Measurements from ENCODE around the gene SPAG4.

DNA sequence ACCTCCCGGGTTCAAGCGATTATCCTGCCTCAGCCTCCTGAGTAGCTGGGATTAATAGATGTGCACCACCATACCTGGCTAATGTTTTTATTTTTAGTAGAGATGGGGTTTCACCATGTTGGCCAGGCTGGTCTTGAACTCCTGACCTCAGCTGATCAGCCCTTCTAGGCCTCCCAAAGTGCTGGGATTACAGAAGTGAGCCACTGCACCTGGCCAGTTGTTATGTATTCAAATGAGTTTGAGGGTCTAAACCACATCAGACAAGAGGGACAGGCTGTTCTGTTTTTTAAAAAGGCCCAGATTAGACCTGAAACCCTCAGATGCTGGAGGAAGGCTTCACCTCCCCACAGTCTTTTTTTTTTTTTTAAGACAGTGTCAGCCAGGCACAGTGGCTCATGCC lies 4.1 kb upstream of the SPAG4 start:
- TF ChIP-seq, protein P1, sequence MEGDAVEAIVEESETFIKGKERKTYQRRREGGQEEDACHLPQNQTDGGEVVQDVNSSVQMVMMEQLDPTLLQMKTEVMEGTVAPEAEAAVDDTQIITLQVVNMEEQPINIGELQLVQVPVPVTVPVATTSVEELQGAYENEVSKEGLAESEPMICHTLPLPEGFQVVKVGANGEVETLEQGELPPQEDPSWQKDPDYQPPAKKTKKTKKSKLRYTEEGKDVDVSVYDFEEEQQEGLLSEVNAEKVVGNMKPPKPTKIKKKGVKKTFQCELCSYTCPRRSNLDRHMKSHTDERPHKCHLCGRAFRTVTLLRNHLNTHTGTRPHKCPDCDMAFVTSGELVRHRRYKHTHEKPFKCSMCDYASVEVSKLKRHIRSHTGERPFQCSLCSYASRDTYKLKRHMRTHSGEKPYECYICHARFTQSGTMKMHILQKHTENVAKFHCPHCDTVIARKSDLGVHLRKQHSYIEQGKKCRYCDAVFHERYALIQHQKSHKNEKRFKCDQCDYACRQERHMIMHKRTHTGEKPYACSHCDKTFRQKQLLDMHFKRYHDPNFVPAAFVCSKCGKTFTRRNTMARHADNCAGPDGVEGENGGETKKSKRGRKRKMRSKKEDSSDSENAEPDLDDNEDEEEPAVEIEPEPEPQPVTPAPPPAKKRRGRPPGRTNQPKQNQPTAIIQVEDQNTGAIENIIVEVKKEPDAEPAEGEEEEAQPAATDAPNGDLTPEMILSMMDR (IDR thresholded peaks at IDR 0.05) = no peak
- no peak for TF ChIP-seq EZH2 (IDR thresholded peaks at IDR 0.05)
- TF ChIP-seq EZH2phosphoT487 (IDR thresholded peaks at IDR 0.05) = no peak
